HG03159 (cell line): ENCODE results near the gene SESN1.
"Not testable (repeated sequence)": the region's sequence is repeated elsewhere in the genome, so short reads cannot be mapped to it uniquely, and the experiment has no call there.

Source experiments
- ATAC-seq: cut with Tn5 transposase; IDR thresholded peaks from one replicate; pipeline ENCODE4 v1.9.1; 2021; ENCODE audit warnings: mild to moderate bottlenecking, moderate library complexity; ENCODE audit not compliant: unreplicated experiment

SESN1 gene

DNA sequence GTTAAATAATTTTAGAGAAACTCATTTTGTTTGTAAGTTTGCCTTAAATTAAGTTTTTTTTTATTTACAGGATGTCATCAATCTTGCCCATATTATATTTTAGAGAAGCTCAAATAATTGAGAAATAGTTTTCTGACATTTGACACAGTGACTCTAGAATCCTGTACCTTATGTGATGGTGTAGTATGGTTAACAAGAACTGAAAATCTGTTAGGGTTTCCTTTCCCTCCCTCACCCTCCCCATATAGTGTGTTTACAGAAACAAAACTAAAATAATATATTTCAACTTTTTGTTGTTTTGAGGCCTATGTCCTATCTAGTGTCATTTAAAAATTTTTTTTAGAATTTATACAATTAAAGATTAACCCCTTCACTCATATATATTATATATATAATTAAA lies 91.8 kb downstream of the SESN1 start:
- no peak for ATAC-seq

DNA sequence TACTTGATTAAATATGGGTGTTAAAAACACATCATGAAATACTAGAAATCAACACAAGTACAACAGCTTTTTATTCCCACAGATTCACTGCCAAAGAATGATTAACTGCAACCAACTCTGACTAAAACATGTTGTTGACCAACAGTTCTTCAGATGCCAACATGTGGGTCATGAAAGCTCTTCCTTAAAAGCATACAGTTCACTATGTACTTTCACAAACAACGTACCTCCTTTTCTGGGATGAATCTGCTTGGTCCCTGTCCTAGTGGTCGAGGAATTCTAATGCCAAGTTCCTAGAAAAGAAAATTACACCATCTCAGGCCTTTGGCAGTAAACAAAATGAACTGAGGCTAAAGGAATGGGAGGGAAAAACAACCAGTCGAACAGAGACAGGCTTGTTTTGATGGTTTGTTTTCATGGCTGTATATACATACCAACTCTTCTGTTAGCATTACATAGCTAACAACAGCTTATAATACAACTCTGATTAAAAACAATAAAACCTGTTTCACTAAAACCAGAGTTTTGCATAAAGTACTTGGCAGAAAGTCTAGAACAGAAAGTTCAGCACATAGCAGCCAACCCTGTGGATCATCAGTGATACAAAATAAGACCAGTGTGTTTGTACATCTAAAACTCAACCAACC lies 92.5 kb downstream of the SESN1 start:
- ATAC-seq: no peak

DNA sequence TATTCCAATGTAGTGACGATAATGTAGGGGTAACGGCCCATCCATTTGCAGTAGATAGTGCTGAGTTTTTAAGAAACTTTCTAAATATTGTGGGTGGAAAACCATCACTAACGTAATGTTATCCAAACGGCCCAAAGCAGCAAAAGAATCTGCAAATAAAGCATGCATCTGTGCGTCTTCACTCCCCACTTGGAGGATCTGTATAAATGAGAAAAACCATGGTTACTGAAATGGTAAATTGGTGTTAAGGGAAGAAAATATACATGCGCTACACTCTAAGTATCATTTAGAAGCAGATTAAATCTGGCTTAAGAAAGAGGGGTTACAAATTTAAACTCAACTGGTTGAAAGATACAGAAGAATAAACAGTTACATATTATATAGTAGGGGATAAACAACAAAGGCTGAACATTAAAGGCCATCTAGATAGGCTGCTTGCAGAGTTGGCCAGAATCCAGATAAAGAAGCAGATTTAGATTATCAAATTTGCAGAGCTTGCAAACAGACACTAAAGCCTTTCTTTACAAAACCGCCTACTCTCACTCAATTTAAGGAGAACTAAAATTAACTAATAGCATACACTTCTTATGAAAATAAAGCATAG lies 93.3 kb downstream of the SESN1 start:
- no peak for ATAC-seq

- no peak for ATAC-seq
Observed at GRCh38 chr6:109000289-109000688, 94.4 kb downstream of the SESN1 start.

- ATAC-seq: no peak
Observed at GRCh38 chr6:108999428-108999827, 95.2 kb downstream of the SESN1 start.

- ATAC-seq: no peak
Observed at GRCh38 chr6:108998485-108998884, 96.2 kb downstream of the SESN1 start.

DNA sequence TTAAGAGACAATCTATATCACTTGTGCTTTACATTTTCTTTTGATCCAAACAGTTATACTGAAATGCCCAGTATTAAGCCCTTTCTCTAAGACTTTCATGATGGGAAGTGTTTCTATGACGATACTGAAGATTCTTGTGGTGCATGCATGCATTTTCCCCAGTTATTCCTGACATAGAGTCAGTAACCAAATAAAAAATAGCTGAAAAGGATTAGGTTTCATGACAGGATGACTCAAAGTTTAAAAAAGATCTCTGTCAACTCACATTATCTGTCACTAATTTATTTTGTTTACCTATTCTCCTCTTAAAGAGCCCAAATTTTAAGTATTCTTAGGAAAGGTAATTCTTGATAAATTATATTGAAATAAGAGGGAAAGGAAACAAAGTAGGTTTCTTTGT lies 98.4 kb downstream of the SESN1 start:
- ATAC-seq: no peak

- no peak for ATAC-seq
Observed at GRCh38 chr6:108995296-108995695, 99.3 kb downstream of the SESN1 start.

DNA sequence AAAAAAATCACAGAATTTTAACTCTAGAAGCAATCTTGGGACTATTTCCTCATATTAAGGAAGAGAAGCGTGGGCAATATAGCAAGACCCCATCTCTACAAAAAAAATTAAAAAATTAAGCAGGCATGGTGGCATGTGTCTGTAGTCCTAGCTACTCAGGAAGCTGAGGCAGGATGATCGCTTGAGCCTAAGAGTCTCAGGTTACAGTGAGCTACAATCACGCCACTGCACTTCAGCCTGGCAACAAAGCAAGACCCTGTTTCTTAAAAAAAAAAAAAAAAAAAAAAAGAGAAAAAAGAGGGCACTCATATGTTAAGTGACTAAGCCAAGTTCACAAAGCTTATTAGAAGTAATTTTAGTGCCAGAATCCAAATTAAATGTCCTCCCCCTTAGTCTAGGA lies 100.8 kb downstream of the SESN1 start:
- no peak for ATAC-seq

DNA sequence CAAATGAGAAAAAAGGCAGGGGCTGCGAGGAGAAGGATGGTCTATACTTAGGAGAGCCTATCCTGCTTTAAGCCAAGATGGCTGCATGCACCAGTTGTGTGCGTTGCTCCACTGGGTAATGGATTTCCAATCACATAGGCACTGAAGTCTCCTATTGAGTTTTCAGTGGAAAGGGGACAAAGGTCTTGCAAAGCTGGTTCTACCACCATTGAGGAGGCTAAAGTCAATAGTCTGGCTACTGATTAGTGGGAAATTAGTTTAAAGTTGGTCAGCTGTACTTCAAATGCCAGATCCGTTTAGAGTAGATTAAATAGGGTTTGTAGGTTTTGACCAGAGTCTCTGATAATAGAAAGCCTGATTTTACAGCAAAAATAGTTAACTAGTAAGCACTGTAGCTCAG lies 104.9 kb downstream of the SESN1 start:
- no peak for ATAC-seq

GRCh38 chr6:108988765-108989164 lies 105.9 kb downstream of the SESN1 start:
- no peak for ATAC-seq

DNA sequence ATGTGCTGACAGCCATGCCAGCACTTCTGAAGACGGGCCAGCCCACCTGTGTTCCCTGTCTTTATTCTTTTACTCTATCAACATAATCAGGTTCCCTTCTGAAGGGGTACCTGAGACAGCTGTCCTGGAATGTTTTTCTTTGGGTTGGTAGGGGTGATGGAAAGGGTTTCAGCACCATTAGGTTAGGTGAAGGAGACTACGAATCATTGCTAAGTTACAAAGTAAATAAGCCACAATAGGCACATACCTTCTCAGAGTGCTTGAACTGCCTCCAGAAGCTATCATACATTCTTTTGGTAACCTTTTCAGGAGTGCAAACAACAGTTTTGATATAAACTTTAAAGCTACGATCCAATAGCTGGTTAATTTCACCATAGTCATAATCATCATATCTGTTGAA lies 106.3 kb downstream of the SESN1 start:
- ATAC-seq: no peak

GRCh38 chr6:108987156-108987555 lies 107.5 kb downstream of the SESN1 start:
- ATAC-seq: no peak

DNA sequence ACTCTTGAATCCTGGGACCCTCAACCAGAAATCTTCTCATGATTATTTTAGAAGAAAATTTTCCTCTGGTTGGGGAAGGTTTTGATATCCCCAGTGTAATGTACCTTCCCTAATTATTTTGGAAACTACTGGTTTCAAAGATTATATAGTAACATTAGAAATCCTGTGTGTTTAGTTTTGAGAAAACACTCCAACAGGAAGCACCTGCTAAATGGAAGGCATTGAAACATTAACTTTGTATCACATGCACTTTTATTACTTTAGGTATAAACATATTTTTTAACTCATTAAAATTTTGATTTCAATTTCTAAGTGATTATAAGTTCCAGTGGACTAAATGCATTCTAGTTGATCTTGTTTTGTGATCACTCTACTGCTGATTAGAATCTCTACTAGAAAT lies 109.3 kb downstream of the SESN1 start:
- ATAC-seq: no peak

DNA sequence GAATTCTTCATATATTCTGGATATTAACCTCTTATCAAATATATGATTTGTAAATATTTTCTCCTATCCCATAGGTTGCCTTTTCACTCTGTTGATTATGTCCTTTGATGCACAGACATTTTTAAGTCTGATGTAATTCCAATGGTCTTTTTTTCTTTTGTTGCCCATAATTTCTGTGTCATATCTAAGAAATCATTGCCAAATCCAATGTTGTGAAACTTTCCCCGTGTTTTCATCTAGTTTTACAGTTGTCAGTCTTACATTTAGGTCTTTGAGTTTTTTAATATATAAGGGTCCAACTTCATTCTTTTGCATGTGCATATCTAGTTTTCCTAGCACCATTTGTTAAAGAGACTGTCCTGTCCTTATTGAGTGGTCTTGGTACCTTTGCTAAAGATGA lies 111.5 kb downstream of the SESN1 start:
- ATAC-seq: no peak

DNA sequence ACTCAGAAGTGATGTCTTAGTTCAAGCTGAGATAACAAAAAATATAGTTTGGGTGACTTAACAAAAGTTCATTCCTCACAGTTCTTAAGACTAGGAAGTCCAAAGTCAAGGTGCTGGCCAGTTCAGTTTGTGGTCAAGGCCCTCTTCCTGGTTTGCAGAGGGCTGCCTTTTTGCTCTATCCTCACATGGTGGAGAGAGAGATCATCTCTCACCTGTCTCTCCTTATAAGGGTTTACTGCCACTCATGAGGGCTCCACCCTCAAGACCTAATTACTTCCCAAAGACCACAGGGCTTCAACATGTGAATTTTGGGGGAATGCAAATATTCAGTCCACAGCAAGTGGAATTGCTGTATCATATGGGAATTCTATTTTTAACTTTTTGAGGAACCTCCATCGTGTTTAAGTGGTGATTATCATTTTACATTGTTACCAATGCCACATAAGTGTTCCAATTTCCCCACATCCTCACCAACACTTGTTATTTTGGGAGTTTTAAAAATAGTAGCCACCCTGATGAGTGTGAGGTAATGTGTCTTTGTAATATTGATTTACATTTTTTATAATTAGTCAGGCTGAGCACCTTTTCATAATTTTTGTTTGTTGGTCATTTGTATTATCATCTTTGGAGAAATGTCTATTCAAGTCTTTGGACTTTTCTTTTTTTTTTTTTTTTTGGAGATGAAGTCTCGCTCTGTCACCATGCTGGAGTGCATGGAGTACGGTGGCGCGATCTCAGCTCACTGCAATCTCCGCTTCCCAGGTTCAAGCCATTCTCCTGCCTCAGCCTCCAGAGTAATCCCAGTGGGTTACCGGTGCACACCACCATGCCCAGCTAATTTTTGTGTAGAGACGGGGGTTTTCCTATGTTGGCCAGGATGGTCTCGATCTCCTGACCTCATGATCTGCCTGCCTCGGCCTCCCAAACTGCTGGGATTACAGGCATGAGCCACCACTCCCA lies 112.2 kb downstream of the SESN1 start:
- no peak for ATAC-seq

- not testable (repeated sequence) for ATAC-seq
Observed at GRCh38 chr6:108978638-108979037, 116.0 kb downstream of the SESN1 start.

DNA sequence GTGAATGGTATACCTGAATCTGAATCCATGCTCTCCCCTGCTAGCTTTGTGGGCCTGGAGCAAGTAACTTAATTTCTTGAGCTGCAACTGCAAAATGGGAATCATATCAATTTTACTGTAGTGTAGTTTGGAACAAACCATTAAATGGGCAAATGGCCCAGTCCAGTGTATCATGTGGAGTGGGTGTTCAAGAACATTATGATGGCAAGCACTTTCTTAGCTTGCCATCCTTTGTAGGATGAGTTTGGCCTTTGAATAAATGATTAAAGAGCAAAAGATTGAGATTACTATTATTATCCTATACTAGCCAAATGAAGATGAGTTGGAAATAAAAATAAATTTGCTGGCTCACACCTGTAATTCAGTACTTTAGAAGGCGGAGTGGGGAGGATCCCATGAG lies 120.4 kb downstream of the SESN1 start:
- ATAC-seq: no peak

DNA sequence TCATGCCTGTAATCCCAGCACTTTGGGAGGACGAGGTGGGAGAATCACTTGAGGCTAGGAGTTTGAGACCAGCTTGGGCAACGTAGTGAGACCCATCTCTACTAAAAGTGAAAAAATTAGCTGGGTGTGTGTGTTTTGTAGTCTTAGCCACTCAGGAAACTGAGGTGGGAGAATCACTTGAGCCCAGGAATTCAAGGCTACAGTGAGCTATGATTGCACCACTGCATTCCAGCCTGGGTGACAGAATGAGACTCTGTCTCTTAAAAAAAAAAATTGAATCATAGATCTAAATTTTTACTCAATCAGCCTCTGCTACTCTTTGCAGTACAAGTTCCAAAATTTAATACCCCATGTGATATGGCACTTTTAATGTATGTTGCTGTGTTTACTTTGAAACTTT lies 124.9 kb downstream of the SESN1 start:
- no peak for ATAC-seq

GRCh38 chr6:108968325-108969316 lies 126.0 kb downstream of the SESN1 start:
- no peak for ATAC-seq
